Body of pancreas (tissue), 4 donors: Measurements from ENCODE around the gene TBX1. TPM values are rescaled to one million over a fixed set of nuclear protein-coding genes. Genes with fewer than 3 reads are reported as not detected.

Source experiments
- ATAC-seq: fragments of 150-250 bp; one replicate; pipeline ENCODE4 v1.9.1; 2016
- DNase-seq, 4 donors: peaks; one replicate each; pipeline ENCODE4 v3.0.0-alpha.2; 2019
- H3K27ac ChIP-seq, 4 donors: fragments of 200-600 bp; sonication (generic); 1 replicate in 3 of 4; 2 replicates in 1 of 4; pipeline versions ENCODE4 v1.5.1 to v1.6.1; 2016 to 2019; ENCODE audit warnings: mild to moderate bottlenecking in 1 of 4, mixed read lengths in 1 of 4, moderate library complexity in 1 of 4
- H3K27me3 ChIP-seq, 2 donors: fragments of 200-600 bp; sonication (generic); one replicate each; pipeline ENCODE4 v1.6.0; 2016; ENCODE audit warnings: mild to moderate bottlenecking in 1 of 2
- H3K36me3 ChIP-seq, 2 donors: fragments of 200-600 bp; sonication (generic); replicated peaks in 1 of 2; 2 replicates each; pipeline ENCODE4 v1.5.1; 2016; ENCODE audit warnings: low read depth in 2 of 2; ENCODE audit not compliant: insufficient read depth in 1 of 2
- H3K4me1 ChIP-seq: fragments of 200-600 bp; sonication (generic); one replicate; pipeline ENCODE4 v1.6.0; 2016
- H3K4me3 ChIP-seq, 2 donors: fragments of 200-600 bp; sonication (generic); 1 replicate in 1 of 2; 2 replicates in 1 of 2; pipeline ENCODE4 v1.5.1; 2016 to 2019
- H3K9me3 ChIP-seq, 3 donors: fragments of 200-600 bp; sonication (generic); 1 replicate in 2 of 3; 2 replicates in 1 of 3; pipeline ENCODE4 v1.5.1; 2016
- POLR2A ChIP-seq, 3 donors: fragments of 450-650 bp; IDR thresholded peaks; one replicate each; pipeline ENCODE4 v1.6.1; 2016; ENCODE audit warnings: antibody characterized with exemption in 3 of 3, mild to moderate bottlenecking in 2 of 3
- WGBS, 2 donors: methylation state at CpG; one replicate each; pipeline ENCODE4 v1.1.5; 2017; 5-methylcytosine and 5-hydroxymethylcytosine counted together
- intact Hi-C: fragments of 100-400 bp; cut with DNase I; formaldehyde crosslinking; loops from one replicate; pipeline ENCODE4 v1.15.1; 2023
- total RNA-seq, 2 donors: library from RNA; depleted of rRNA; stranded (reverse); fragments of >200 nt; gene quantifications; one replicate each; pipeline ENCODE4 v1.1.0, GENCODE V29; 2016
- TF ChIP-seq, protein P1 (sequence below), 7 experiments: fragments of 450-650 bp in 4 of 7; fragments of 200-600 bp in 3 of 7; sonication (generic) in 3 of 7; IDR thresholded peaks; one replicate each; pipeline ENCODE4 v1.5.1; 2016 to 2019; ENCODE audit warnings: antibody characterized with exemption in 7 of 7

TBX1 gene
- total RNA-seq, 2 donors from 2014 or later: 1.0 TPM; not detected in 1

DNA sequence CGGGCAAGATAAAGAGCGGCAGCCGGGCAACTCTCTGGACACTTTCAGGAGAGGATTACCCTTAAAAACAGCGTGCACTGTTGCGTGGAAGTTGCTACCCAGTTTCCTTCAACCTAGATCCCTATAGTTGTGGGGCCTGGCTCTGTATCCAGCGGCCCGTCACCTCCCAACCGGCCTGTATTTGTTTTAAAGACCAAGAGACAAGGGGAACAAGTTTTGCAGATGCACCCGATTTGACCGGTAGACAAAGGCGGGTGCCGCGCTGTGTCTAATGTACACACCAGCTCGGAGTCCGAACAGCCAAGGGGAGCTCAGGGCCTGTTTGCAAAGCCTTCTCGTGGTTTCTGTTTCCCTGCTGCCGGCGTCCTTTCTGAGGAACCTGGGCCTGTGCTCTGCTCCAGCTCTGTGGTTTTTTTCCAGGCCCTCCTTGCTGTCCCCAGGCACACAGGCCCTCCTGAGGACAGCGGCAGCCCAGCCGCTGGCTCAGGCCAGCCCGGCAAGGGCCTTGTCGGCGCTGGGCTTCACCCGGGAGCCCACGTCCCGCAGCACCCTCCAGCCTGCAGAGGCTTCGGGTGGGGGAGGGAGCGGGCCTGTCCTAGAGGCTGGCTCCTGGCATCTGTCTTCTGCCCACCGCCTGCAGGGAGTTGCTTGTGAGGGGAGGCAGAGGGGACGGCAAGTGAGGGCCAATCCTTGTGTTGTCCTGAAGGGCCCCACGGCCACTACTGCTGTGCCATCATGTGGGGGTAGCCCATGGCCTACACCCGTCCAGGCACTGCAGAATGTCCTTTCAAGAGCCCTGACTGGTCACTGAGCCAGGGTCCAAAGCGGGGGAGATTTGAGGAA is 1.4 kb downstream of the TBX1 start:
- DNase-seq: no peak
- Histone ChIP-seq H3K4me3 (no peak overlapping the region), H3K27ac (no peak overlapping the region), H3K4me1 (peaks cover 24% of the 10 kb centered on the region), H3K36me3 (no peaks in the 10 kb centered on the region), H3K27me3 (peaks cover 0 to 33% of the 10 kb centered on the region in 2 donors), H3K9me3 (no peaks in the 10 kb centered on the region)
- intact Hi-C loops: no loop called here
- ATAC-seq: no peak
- 83 to 88% methylated on average over 19 to 33 of the region's 33 CpGs for WGBS, 2 donors
- TF ChIP-seq, protein P1, sequence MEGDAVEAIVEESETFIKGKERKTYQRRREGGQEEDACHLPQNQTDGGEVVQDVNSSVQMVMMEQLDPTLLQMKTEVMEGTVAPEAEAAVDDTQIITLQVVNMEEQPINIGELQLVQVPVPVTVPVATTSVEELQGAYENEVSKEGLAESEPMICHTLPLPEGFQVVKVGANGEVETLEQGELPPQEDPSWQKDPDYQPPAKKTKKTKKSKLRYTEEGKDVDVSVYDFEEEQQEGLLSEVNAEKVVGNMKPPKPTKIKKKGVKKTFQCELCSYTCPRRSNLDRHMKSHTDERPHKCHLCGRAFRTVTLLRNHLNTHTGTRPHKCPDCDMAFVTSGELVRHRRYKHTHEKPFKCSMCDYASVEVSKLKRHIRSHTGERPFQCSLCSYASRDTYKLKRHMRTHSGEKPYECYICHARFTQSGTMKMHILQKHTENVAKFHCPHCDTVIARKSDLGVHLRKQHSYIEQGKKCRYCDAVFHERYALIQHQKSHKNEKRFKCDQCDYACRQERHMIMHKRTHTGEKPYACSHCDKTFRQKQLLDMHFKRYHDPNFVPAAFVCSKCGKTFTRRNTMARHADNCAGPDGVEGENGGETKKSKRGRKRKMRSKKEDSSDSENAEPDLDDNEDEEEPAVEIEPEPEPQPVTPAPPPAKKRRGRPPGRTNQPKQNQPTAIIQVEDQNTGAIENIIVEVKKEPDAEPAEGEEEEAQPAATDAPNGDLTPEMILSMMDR (IDR thresholded peaks at IDR 0.05): no peak
- no peak for TF ChIP-seq POLR2A (IDR thresholded peaks at IDR 0.05)

DNA sequence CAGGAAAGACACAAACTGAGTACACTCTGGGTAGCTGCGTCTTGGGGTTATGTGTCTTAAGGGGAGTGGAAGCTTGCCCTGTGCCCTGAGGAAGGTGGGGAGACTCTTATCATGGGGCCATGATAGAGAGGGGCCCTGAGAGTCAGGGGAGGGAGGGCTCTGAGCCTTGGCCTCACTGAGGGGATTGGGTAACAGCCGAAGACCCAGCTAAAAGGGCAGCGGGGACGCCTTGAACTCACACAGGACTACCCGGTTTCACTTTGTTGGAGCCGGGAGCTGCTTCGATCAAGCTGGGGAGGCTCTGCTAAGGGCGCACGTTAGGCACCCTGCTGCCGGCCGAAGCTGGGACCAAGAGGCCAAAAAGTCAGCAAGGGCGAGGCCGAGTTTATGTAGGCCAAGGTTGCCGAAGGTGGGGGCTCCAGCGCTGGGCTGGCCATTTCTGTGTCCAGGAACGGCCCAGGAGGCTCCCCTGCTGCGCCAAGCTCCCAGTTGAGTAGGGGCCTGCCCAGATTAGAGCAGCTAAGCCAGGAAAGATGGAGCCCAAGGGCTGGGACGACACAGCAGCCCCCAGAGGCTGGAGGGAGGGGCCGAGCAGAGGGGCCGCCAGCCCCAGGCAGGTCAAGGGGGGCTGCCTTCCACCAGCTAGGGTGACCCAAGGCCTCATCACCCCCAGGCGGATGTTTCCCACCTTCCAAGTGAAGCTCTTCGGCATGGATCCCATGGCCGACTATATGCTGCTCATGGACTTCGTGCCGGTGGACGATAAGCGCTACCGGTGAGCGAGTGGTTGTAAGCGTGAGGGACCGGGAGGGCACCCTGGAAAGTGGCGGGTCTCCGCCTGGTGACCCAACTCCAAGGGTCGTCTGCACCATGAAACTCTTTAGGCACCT is 2.2 kb downstream of the TBX1 start:
- no peak for ATAC-seq
- WGBS, 2 donors: 72 to 77% methylated on average over 27 to 34 of the region's 34 CpGs
- Histone ChIP-seq H3K4me3 (no peak overlapping the region), H3K27me3 (peaks cover 0 to 39% of the 10 kb centered on the region in 2 donors), H3K36me3 (no peaks in the 10 kb centered on the region), H3K4me1 (peaks cover 28% of the 10 kb centered on the region), H3K9me3 (no peaks in the 10 kb centered on the region), H3K27ac (no peak overlapping the region)
- intact Hi-C loops: no loop called here
- no peak for TF ChIP-seq POLR2A (IDR thresholded peaks at IDR 0.05)
- TF ChIP-seq, protein P1 (IDR thresholded peaks at IDR 0.05): no peak
- DNase-seq: no peak

GRCh38 chr22:19763458-19764298 is 3.1 kb downstream of the TBX1 start:
- TF ChIP-seq, protein P1 (IDR thresholded peaks at IDR 0.05): no peak
- no peak for TF ChIP-seq POLR2A (IDR thresholded peaks at IDR 0.05)
- intact Hi-C loops: no loop called here
- peaks cover 28% of the 10 kb centered on the region for H3K4me1 ChIP-seq

DNA sequence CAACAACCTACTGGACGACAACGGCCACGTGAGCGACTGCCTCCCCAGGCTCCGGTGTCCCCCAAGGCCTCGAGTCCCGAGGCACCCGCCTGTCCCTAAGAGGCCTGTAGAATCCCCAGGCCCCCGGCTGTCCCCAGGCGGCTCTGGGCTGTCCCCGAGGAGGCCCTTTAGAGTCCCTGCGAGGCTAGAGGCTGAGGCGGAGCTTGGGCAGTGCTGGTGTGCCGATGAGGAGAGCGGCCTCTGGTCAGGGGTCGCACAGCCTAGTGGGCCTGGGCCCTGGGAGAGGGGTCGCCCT is 3.7 kb downstream of the TBX1 start:
- Histone ChIP-seq H3K27ac (no peak overlapping the region), H3K27me3 (peaks cover 0 to 48% of the 10 kb centered on the region in 2 donors), H3K4me3 (no peak overlapping the region), H3K4me1 (peaks cover 26% of the 10 kb centered on the region), H3K9me3 (no peaks in the 10 kb centered on the region), H3K36me3 (no peaks in the 10 kb centered on the region)
- intact Hi-C loops: no loop called here
- DNase-seq: no peak
- ATAC-seq: no peak
- WGBS, 2 donors: 33 to 57% methylated on average over 3 to 17 of the region's 17 CpGs
- no peak for TF ChIP-seq POLR2A (IDR thresholded peaks at IDR 0.05)
- TF ChIP-seq, protein P1 (IDR thresholded peaks at IDR 0.05): no peak

More at GRCh38 chr22:19763458-19764298, 3.1 kb downstream of the TBX1 start:
- DNase-seq (no peak), ATAC-seq (no peak)
- Histone ChIP-seq H3K9me3 (no peaks in the 10 kb centered on the region), H3K4me3 (no peak overlapping the region), H3K27me3 (peaks cover 0 to 48% of the 10 kb centered on the region in 2 donors), H3K36me3 (no peaks in the 10 kb centered on the region), H3K27ac (no peak overlapping the region)
- WGBS, 2 donors: 43 to 48% methylated on average over 21 to 34 of the region's 39 CpGs
